ENCODE measurements around the gene PTPN20.
"Not testable (repeated sequence)": the region's sequence is repeated elsewhere in the genome, so short reads cannot be mapped to it uniquely, and the experiment has no call there.

The PTPN20 gene

GRCh38 chr10:46960742-46961141, 49.5 kb downstream of the PTPN20 start:
- not testable (repeated sequence) for DNase-seq

GRCh38 chr10:46963356-46963755, 52.1 kb downstream of the PTPN20 start:
- not testable (repeated sequence) for DNase-seq

- DNase-seq: not testable (repeated sequence)
Measured at GRCh38 chr10:46967013-46967412, 55.8 kb downstream of the PTPN20 start.

GRCh38 chr10:46980223-46980622, 69.0 kb downstream of the PTPN20 start:
- not testable (repeated sequence) for DNase-seq

- DNase-seq: not testable (repeated sequence)
Measured at GRCh38 chr10:46987233-46987924, 76.2 kb downstream of the PTPN20 start.

- no peak for DNase-seq
Measured at GRCh38 chr10:46992803-46993561, 81.8 kb downstream of the PTPN20 start.

- no peak for DNase-seq
Measured at GRCh38 chr10:46995234-46995633, 84.0 kb downstream of the PTPN20 start.

GRCh38 chr10:46998192-46998591, 87.0 kb downstream of the PTPN20 start:
- no peak for DNase-seq

- DNase-seq: no peak
Measured at GRCh38 chr10:46998595-46998994, 87.4 kb downstream of the PTPN20 start.

GRCh38 chr10:46999217-46999616, 88.0 kb downstream of the PTPN20 start:
- no peak for DNase-seq

GRCh38 chr10:47008769-47009168, 97.5 kb downstream of the PTPN20 start:
- no peak for DNase-seq

- DNase-seq: no peak
Measured at GRCh38 chr10:47009215-47009838, 98.1 kb downstream of the PTPN20 start.

- no peak for DNase-seq
Measured at GRCh38 chr10:47010036-47010435, 98.8 kb downstream of the PTPN20 start.

GRCh38 chr10:47012214-47012613, 101.0 kb downstream of the PTPN20 start:
- DNase-seq: no peak

GRCh38 chr10:47013507-47014154, 102.4 kb downstream of the PTPN20 start:
- no peak for DNase-seq

GRCh38 chr10:47015404-47015803, 104.2 kb downstream of the PTPN20 start:
- no peak for DNase-seq

- no peak for DNase-seq
Measured at GRCh38 chr10:47016564-47016963, 105.3 kb downstream of the PTPN20 start.

GRCh38 chr10:47018026-47018735, 107.0 kb downstream of the PTPN20 start:
- DNase-seq: no peak

GRCh38 chr10:47019155-47020145, 108.2 kb downstream of the PTPN20 start:
- no peak for DNase-seq

GRCh38 chr10:47020471-47020870, 109.2 kb downstream of the PTPN20 start:
- no peak for DNase-seq

GRCh38 chr10:47021850-47022249, 110.6 kb downstream of the PTPN20 start:
- DNase-seq: no peak
